ENCODE measurements around the gene LRRC17. TPM values are rescaled to one million over a fixed set of nuclear protein-coding genes. Genes with fewer than 3 reads are reported as not detected.

Gene LRRC17
- total RNA-seq, 1 experiment from 2014 or later = not detected

Other genes starting within 250 kb of the LRRC17 start
- 13.2 and 14.7 TPM in 2 replicates for gene POLR2J2, start 241.3 kb upstream of the LRRC17 start, total RNA-seq (2014; rRNA removed; shearing (Covaris generic); ENCODE audit: low replicate concordance)
- gene FAM185A, start 164.0 kb upstream of the LRRC17 start, total RNA-seq (2014; rRNA removed; shearing (Covaris generic); ENCODE audit: low replicate concordance) = 3.5 and 4.0 TPM in 2 replicates
- 4.2 and 5.0 TPM in 2 replicates for gene FBXL13, start 161.8 kb downstream of the LRRC17 start, total RNA-seq (2014; rRNA removed; shearing (Covaris generic); ENCODE audit: low replicate concordance)
- gene ARMC10, start 162.1 kb downstream of the LRRC17 start, total RNA-seq (2014; rRNA removed; shearing (Covaris generic); ENCODE audit: low replicate concordance) = 31.5 and 65.6 TPM in 2 replicates
- 12.9 and 24.8 TPM in 2 replicates for gene NAPEPLD, start 236.1 kb downstream of the LRRC17 start, total RNA-seq (2014; rRNA removed; shearing (Covaris generic); ENCODE audit: low replicate concordance)

Measured in Karpas-422 (cell line).